ENCODE data around the gene CASK.
"Not testable (repeated sequence)": the region's sequence is repeated elsewhere in the genome, so short reads cannot be mapped to it uniquely, and the experiment has no call there.

Gene CASK

DNA sequence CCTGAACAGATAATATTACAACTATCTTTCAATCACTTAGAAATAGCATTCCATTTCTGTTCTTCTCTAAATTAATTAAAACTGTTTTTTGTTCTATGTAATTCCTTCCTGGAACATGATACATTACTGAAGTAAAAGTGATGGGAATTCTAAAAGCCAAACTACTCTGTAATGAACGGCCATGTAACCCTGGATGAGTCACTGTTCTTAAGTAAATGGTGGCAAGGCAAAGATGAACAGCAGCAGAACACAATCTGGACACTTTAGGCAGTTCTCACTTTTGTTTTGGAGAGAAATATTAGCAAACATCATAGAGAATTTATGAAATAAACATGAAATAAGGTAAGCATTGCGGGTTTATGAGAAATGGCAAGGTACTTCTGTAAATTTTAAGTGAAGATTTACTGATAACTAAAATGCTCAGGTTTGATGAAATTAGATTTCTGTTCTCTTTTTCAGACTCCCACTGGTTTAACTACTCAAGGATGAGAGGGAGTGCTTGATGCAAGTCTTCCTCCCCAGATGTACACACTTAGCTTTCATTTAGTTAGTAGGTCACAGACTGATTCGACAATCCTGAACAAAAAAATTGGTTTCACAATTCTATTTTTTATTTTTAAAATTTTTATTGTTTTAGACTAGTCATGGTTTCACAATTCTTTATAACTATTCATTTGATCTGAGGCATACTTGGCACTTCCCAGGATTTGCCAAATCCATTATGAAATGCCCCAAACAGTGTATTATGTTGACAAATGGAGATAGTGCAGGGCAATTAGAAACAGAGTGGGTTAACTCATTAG lies 200.3 kb downstream of the CASK start:
- no peak for DNase-seq

DNA sequence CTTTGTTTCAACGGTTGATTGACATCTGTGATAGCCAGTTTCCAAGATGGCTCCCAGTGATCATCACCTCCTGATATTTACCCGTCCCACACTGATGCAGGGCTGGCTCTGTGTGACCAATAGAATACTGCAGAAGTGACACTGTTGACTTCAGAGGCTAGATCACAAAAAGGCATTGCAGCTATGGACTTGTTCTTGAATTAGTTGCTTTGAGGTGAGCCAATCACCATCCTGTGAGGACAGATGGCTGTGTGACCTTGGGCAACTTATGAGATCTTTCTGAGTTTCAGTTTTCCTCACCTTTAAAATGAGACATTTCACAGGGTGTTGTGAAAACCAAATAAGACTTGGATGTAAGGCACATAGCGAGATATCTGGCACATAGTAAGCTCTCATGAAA lies 201.1 kb downstream of the CASK start:
- no peak for DNase-seq

GRCh38 chrX:41721590-41721989 lies 201.8 kb downstream of the CASK start:
- DNase-seq = no peak

GRCh38 chrX:41720125-41720779 lies 203.1 kb downstream of the CASK start:
- DNase-seq = no peak

DNA sequence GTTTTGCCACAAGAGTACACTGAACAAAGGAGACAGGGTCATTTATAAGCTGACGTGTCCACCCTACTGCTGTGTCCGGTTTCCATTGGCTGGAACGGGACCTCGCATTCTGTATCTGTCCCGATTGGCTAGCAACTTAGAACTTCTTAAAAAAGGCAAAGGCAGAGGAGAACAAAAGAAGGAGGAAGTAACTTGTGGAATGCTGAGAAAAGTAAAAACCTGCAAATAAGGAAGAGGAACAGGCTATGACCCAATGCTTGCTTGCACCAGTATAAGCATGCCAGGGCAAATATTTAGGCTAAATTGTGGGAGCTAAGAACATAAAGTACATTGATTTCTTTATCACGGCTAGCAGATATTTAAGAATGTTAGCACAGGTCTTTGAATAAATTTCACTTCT lies 203.7 kb downstream of the CASK start:
- not testable (repeated sequence) for DNase-seq

DNA sequence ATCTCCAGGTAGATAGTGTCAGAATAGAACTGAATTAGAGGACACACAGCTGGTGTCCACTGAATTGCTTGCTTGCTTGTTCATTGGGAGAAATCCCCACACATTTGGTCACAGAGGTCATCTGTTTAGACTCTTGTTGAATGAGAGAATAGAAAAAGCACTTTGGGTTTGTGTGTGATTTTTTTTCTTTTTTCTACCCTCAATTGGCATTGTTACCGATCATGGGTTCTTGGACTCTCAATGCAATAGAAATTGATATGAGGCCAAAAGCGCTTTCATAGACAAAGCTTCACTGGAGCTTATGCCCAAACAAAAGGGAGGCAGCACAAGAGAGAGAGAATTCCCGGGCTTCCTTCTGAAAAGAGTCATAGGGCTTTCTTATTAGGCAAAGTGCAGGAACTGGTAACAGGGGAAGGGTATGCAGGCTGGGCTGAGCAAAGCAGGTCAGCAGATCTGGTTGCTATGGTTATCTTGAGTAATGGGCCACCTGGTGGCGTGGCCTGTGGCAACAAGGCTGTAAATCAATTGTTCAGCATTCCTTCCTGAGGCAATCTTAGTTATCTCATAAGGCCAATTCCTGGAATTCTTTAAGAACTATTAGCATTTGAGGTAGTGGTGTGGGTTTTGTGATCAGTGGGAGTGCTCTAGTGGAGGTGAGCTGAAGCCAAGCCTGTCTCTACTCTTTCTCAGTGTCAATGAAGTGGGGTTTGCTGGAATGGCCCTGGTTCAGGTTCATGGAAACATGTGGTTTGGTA lies 204.7 kb downstream of the CASK start:
- peak; percentile 14 for DNase-seq

DNA sequence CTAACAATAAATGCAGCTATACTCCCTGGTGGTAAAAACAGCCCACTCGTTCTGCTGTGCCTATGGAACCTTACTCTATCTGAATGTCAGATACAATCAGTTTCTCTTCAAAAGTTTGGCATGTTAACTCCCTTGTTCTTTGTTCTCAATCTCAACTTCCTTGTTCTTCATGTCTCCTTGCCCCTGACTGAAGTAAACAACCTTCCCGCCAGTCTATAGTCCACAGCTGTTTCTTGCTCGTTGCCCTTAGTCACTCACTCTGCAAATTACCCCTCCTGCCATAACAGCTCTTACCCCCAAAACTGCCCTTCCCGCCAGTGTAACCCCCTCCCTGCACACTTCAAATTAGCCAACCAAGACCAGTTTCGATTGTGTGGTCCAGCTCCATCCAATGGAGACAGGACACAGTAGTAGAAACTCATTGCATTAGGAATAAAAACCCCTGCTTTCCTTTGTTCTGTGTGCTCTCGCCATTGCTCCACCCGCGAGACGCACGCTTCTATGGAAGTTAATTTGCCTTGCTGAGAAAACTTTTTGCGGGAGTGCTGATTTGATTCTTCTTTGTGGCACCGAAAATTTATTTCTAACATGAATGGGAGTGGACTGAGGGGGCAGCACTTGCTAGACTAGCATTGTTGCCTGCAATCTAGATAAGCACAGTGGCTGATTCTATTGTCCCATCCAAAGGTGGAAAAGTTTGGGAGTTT lies 206.4 kb downstream of the CASK start:
- no peak for DNase-seq

GRCh38 chrX:41716222-41716621 lies 207.1 kb downstream of the CASK start:
- DNase-seq = no peak

DNA sequence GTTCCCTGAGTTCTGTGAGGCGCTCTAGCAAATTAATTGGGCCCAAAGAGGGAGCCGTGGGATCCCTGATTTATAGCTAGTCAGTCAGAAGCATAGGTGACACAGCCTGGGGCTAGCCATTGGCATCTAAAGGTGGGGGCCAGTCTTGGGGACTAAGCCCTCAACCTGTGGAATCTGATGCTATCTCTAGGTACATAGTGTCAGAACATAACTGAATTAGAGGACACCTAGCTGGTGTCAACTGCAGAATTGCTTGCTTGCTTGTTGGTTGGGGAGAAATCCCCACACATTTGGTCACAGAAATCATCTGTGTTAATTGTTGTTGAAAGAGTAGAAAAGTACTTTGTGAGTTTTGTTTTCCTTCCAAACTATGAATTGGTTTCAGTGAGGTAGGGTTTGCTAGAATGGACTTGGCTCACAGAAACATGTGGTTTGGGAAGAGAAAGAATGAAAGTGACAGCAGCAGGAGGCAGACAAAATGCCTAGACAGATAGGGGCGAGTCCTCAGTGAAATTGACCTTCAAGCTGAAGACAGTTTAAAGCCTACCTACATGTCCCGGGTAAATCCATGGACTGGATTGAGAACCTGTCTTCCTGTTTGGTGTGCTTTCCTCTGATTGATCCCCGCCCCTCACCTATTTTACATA lies 212.2 kb downstream of the CASK start:
- no peak for DNase-seq

GRCh38 chrX:41708486-41708885 lies 214.9 kb downstream of the CASK start:
- DNase-seq = no peak

- no peak for DNase-seq
Observed at GRCh38 chrX:41707218-41707617, 216.1 kb downstream of the CASK start.

- no peak for DNase-seq
Observed at GRCh38 chrX:41705680-41706374, 217.5 kb downstream of the CASK start.

- DNase-seq = no peak
Observed at GRCh38 chrX:41705042-41705441, 218.3 kb downstream of the CASK start.

DNA sequence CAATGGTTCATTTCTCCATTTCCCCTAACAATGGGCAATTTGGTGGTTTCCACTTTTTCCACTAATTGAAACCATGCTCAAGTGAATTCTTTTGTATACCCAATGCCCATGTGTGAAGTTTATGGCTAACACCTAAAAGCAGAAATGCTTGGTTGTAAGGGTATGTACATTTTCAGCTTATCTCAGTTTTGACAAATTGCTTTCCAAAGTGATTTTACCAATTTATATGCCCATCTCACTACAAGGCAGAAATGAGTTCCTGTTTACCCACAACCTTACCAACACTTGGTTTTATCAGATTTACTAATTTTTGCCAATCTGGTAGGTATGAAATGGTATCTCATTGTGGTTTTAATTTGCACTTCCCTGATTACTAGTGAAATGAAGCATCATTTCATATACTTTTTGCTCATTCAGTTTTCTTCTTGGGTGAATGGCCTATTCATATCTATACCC lies 219.8 kb downstream of the CASK start:
- DNase-seq = no peak

DNA sequence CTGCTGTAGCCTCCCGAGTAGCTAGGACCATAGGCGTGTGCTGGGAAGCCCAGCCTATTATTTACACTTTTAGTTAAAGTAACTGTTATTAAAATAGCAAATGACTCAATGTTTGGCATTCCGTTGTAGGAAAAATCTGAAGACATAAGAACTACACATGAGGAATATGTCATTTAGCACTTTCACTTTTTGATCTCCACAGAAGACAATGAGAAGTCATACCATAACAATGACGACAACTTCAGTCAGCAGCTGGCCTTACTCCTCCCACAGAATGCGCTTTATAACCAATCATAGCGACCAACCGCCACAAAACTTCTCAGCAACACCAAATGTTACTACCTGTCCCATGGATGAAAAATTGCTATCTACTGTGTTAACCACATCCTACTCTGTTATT lies 227.9 kb downstream of the CASK start:
- DNase-seq = no peak

DNA sequence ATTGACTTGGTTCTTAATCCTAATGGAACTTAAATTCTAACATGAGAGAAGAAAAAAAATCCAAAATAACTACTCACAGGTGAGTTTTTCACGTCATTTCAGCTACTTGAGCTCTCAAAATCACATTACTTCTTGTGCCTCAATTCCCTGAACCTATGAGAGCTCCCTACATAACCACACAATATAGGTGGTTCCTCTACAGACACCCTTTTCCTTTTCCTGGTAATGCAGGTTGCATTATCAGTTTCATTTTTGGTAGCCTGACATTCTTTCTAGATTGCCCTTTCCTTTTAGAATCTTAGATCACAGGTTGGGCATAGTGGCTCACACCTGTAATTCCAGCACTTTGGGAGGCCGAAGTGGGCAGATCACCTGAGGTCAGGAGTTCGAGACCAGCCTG lies 230.3 kb downstream of the CASK start:
- DNase-seq = no peak

DNA sequence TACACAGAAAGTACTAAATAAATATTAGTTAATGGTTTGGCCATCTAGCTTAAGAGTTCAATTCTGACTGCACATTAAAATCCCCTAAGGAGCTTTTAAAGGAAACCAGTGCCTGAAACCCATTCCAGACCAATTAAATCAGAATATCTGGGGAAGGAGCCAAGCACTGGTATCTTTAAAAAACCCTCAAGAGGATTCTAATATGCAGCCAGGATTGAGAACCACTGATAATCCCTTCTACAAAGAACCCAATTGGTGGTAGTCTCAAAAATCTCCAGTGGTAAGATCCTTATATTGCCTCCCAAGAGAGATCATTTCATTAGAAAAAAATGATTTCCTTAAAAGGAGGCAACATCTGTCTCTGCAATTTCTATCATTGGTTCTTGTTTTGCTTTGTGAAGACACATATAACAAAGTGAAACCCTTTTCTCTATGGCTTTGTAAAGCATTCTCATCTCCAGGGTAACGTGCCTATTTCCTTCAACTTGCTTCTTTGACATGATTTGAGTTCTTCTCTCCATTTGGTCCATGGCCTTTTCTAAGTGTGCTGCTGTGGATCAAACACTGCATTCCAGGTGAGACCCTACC lies 231.1 kb downstream of the CASK start:
- DNase-seq = no peak

DNA sequence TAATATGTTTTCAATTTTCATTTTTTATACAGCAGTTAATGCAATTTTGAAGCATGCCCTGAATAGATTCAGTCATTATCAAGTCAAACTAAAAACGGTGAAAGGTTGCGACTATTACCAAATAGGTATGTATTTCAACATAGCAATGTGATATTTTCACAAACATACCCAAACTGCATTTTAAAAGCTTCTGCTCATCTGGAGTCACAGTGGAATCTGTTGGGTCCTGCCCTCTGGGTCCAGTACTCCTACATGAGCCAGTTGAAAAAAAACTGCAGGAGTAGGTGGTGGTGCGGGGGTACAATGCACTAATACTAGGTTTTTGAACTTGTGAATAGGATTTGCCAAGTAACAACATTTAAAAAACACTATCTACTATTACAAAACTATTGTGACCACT lies 233.6 kb downstream of the CASK start:
- DNase-seq = no peak

DNA sequence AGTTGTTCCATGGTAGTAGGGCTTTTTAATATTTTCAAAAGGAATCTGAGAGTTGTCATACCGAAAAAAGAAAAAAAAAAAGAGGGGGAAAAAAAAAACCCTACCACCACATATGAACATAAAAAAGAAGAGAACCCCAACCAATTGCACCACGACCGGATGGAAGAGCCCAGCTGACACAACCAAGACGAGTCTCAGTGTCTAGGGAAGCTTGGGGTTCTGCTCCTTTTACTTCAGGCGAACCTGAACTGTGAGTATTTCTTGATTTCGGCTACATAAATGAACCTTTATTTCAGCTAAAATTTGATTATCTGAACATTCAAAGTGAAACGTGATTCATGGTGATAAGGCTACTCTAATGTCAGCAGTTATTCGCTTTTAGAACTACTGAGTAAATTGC lies 234.5 kb downstream of the CASK start, which contains the start of gene GPR34:
Gene GPR34 (plus strand): TSS at position 139 of the 400 bp plus-strand sequence. CDS start 6,661 bp downstream, outside the sequence.
- DNase-seq = no peak

DNA sequence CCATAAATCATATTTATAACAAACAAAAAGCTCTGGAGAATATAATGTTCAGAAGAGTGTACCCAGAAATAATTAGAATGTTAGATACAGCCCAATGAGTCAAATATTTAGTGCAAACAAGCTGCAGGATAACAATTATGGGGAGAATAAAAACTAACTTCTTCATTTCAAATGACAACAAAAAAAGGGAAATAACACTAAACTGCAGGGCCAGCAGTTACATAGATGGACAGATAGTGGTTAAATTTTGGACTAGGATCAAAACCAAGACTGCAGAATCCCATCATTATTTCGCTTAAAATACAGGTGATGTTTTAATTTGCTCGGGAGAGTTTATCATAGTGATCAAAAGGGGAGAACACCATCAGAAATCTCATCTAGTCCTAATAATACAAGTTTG lies 235.2 kb downstream of the CASK start:
- no peak for DNase-seq

DNA sequence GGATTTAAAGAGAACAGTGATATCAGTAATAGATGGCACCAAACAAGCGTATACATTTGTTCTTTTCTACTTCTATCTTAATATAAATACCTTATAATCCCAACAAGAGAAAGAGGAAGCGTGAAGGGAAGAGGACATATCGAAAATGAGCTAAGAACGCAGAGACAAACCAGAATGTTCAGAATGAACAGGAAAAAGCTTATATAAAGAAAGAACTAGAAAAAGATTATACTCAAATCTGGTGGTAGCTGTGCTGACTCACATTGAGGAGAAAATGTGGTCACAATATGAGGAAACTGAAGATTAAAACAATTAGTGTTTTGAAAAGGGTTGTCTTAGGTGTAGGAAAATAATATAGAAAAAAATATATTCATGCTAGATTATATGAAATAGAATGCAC lies 236.6 kb downstream of the CASK start:
- no peak for DNase-seq

All from kidney glomerular epithelial cell (primary cell).